ENCODE data around the gene ASB1.

DNA sequence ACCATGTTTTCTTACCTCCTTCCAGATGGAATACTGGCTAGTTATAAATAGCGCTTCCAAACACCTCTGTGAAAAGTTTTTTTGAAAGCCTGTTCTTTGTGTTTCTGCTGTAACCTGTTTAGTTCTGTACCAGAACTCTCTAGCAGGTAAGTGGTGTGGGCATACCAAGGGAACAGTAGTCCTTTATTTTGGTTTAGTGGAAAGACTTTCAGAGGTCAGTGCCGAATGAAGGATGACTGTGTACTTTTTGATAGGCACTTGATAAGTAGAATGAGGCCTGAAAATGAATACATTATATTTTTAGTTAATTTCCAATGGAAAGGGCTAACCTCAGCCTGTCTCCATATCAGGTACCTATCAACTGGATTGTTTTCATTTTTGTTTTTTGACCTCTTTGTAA lies 27.6 kb upstream of the ASB1 start:
- no peak for TF ChIP-seq ZC3H10 (CRISPR knock-in tag; IDR thresholded peaks at IDR 0.05)
- no peak for TF ChIP-seq ISL1 (CRISPR knock-in tag; IDR thresholded peaks at IDR 0.05)
- no peak for TF ChIP-seq CREB5 (CRISPR knock-in tag; IDR thresholded peaks at IDR 0.05; ENCODE audit: low read depth)
- no peak for TF ChIP-seq RARB (CRISPR knock-in tag; IDR thresholded peaks at IDR 0.05)
- no peak for TF ChIP-seq TOX (CRISPR knock-in tag; IDR thresholded peaks at IDR 0.05; ENCODE audit: borderline replicate concordance)
- TF ChIP-seq CSDC2 (CRISPR knock-in tag; IDR thresholded peaks at IDR 0.05): no peak
- TF ChIP-seq BACH2 (CRISPR knock-in tag; IDR thresholded peaks at IDR 0.05; ENCODE audit: borderline replicate concordance): no peak
- TF ChIP-seq TCF4 (CRISPR knock-in tag; IDR thresholded peaks at IDR 0.05; ENCODE audit: borderline replicate concordance): no peak
- no peak for TF ChIP-seq ZFP3 (CRISPR knock-in tag; IDR thresholded peaks at IDR 0.05)
- no peak for TF ChIP-seq ZNF565 (CRISPR knock-in tag; conservative IDR thresholded peaks at IDR 0.05; ENCODE audit: low read depth)
- TF ChIP-seq, protein P1, sequence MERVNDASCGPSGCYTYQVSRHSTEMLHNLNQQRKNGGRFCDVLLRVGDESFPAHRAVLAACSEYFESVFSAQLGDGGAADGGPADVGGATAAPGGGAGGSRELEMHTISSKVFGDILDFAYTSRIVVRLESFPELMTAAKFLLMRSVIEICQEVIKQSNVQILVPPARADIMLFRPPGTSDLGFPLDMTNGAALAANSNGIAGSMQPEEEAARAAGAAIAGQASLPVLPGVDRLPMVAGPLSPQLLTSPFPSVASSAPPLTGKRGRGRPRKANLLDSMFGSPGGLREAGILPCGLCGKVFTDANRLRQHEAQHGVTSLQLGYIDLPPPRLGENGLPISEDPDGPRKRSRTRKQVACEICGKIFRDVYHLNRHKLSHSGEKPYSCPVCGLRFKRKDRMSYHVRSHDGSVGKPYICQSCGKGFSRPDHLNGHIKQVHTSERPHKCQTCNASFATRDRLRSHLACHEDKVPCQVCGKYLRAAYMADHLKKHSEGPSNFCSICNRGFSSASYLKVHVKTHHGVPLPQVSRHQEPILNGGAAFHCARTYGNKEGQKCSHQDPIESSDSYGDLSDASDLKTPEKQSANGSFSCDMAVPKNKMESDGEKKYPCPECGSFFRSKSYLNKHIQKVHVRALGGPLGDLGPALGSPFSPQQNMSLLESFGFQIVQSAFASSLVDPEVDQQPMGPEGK (CRISPR knock-in tag; IDR thresholded peaks at IDR 0.05; ENCODE audit: borderline replicate concordance): no peak
- TF ChIP-seq ZFP30 (CRISPR knock-in tag; IDR thresholded peaks at IDR 0.05): no peak
- TF ChIP-seq ESRRG (CRISPR knock-in tag; IDR thresholded peaks at IDR 0.05): no peak
